Neuronal stem cell (in vitro differentiated cells): ENCODE measurements around the gene MKRN2.
A peak's percentile ranks its signal among the peaks of the same experiment; 100 is the strongest.

Experiments used
- DNase-seq: peaks from one replicate; pipeline ENCODE4 v3.0.0-alpha.2; 2013; ENCODE audit warnings: low spot score
- H2AFZ ChIP-seq: one replicate; pipeline ENCODE4 v1.6.1; 2013; ENCODE audit warnings: mild to moderate bottlenecking, low read length, inconsistent platforms
- H2AK5ac ChIP-seq: 2 replicates; pipeline ENCODE4 v1.6.1; 2013; ENCODE audit warnings: low read depth, mild to moderate bottlenecking, inconsistent platforms, low read length, moderate library complexity, mixed read lengths
- H2BK120ac ChIP-seq: 2 replicates; pipeline ENCODE4 v1.6.1; 2013; ENCODE audit warnings: low read depth, mild to moderate bottlenecking, inconsistent platforms, low read length, moderate library complexity, mixed read lengths
- H2BK12ac ChIP-seq: one replicate; pipeline ENCODE4 v1.6.1; 2013; ENCODE audit warnings: low read length, inconsistent platforms
- H2BK15ac ChIP-seq: 2 replicates; pipeline ENCODE4 v1.6.1; 2013; ENCODE audit warnings: mild to moderate bottlenecking, low read length, inconsistent platforms, mixed read lengths
- H2BK5ac ChIP-seq: one replicate; pipeline ENCODE4 v1.6.1; 2013; ENCODE audit warnings: inconsistent platforms, mild to moderate bottlenecking, low read length, moderate library complexity
- H3K14ac ChIP-seq: one replicate; pipeline ENCODE4 v1.6.1; 2013; ENCODE audit warnings: low read length, inconsistent platforms
- H3K18ac ChIP-seq: 2 replicates; pipeline ENCODE4 v1.6.1; 2013; ENCODE audit warnings: low read length, inconsistent platforms
- H3K23ac ChIP-seq: 2 replicates; pipeline ENCODE4 v1.6.1; 2013; ENCODE audit warnings: low read depth, mild to moderate bottlenecking, mixed read lengths, low read length, inconsistent platforms; ENCODE audit not compliant: poor library complexity
- H3K27ac ChIP-seq: replicated peaks from 3 replicates; pipeline ENCODE4 v1.5.1; 2013; ENCODE audit warnings: low read length, inconsistent platforms
- H3K27me3 ChIP-seq, 3 experiments: 2 replicates each; pipeline ENCODE4 v1.6.1; 2013; ENCODE audit warnings: low read length in 3 of 3, mild to moderate bottlenecking in 2 of 3, inconsistent platforms in 1 of 3, low read depth in 1 of 3, mixed read lengths in 1 of 3, moderate library complexity in 1 of 3; ENCODE audit not compliant: control insufficient read depth in 3 of 3, insufficient read depth in 3 of 3
- H3K36me3 ChIP-seq, 2 donors: replicated peaks in 1 of 2; 2 replicates each; pipeline ENCODE4 v1.6.1; 2013; ENCODE audit warnings: low read length in 2 of 2; ENCODE audit not compliant: control insufficient read depth in 2 of 2, insufficient read depth in 2 of 2
- H3K4ac ChIP-seq: 2 replicates; pipeline ENCODE4 v1.6.1; 2013; ENCODE audit warnings: inconsistent platforms, mild to moderate bottlenecking, low read length, moderate library complexity
- H3K4me1 ChIP-seq, 2 donors: 1 replicate in 1 of 2; 2 replicates in 1 of 2; pipeline ENCODE4 v1.6.1; 2013; ENCODE audit warnings: low read length in 2 of 2, low read depth in 1 of 2; ENCODE audit not compliant: control insufficient read depth in 2 of 2, insufficient read depth in 1 of 2
- H3K4me2 ChIP-seq: one replicate; pipeline ENCODE4 v1.6.1; 2013; ENCODE audit warnings: mild to moderate bottlenecking, low read length, inconsistent platforms; ENCODE audit not compliant: insufficient read depth, poor library complexity, severe bottlenecking
- H3K4me3 ChIP-seq, 2 donors: 2 replicates each; pipeline ENCODE4 v1.5.1; 2013; ENCODE audit warnings: low read length in 2 of 2, mild to moderate bottlenecking in 2 of 2, inconsistent platforms in 1 of 2, moderate library complexity in 1 of 2
- H3K79me1 ChIP-seq: one replicate; pipeline ENCODE4 v1.6.1; 2013; ENCODE audit warnings: low read depth, mild to moderate bottlenecking, inconsistent platforms, low read length, moderate library complexity
- H3K9ac ChIP-seq: one replicate; pipeline ENCODE4 v1.6.1; 2013; ENCODE audit warnings: mild to moderate bottlenecking, low read depth, low read length, inconsistent platforms; ENCODE audit not compliant: poor library complexity
- H3K9me3 ChIP-seq, 2 donors: replicated peaks in 1 of 2; 2 replicates each; pipeline versions ENCODE3 to v1.6.1; 2013; ENCODE audit warnings: low read length in 2 of 2, mild to moderate bottlenecking in 2 of 2, inconsistent platforms in 1 of 2, low read depth in 1 of 2, mixed read lengths in 1 of 2, moderate library complexity in 1 of 2; ENCODE audit not compliant: control insufficient read depth in 2 of 2, insufficient read depth in 1 of 2
- H4K8ac ChIP-seq: one replicate; pipeline ENCODE4 v1.6.1; 2013; ENCODE audit warnings: low read depth, mild to moderate bottlenecking, inconsistent platforms, low read length, moderate library complexity
- H4K91ac ChIP-seq: one replicate; pipeline ENCODE4 v1.6.1; 2013; ENCODE audit warnings: low read length, low read depth, mild to moderate bottlenecking, inconsistent platforms; ENCODE audit not compliant: poor library complexity
- WGBS, 2 donors: extraction: QIAGEN DNeasy Blood & Tissue Kit; methylation state at CpG; one replicate each; pipeline ENCODE4 v1.1.7; 2013; ENCODE audit warnings: missing lambda C conversion rate in 2 of 2, mixed read lengths in 1 of 2; ENCODE audit not compliant: insufficient read length in 2 of 2, insufficient replicate concordance in 1 of 2; ENCODE audit errors: extremely low coverage in 2 of 2; 5-methylcytosine and 5-hydroxymethylcytosine counted together

Gene MKRN2

GRCh38 chr3:12566976-12567375, 10.1 kb downstream of the MKRN2 start:
- Histone ChIP-seq H4K8ac (no peak overlapping the region), H2AFZ (no peak overlapping the region), H3K27me3 (no peaks in the 10 kb centered on the region), H3K14ac (no peak overlapping the region), H2BK5ac (no peak overlapping the region), H3K4me1 (peaks cover 5 to 12% of the 10 kb centered on the region in 2 donors), H3K23ac (no peak overlapping the region), H3K4me2 (no peak overlapping the region), H2BK120ac (no peak overlapping the region), H2BK12ac (no peak overlapping the region), H3K79me1 (peaks cover 3% of the 10 kb centered on the region), H3K9me3 (peaks cover 0 to 13% of the 10 kb centered on the region in 2 donors), H2AK5ac (no peak overlapping the region), H3K4ac (no peak overlapping the region), H3K18ac (no peak overlapping the region), H3K36me3 (peaks cover 11 to 34% of the 10 kb centered on the region in 2 donors), H3K27ac (no peak overlapping the region), H4K91ac (no peak overlapping the region), H3K9ac (no peak overlapping the region), H3K4me3 (no peak overlapping the region), H2BK15ac (no peak overlapping the region)
- no peak for DNase-seq

GRCh38 chr3:12568747-12569146, 11.9 kb downstream of the MKRN2 start:
- H2BK5ac ChIP-seq, result no peak overlapping the region
- peaks cover 0 to 13% of the 10 kb centered on the region in 2 donors for H3K9me3 ChIP-seq
- H3K79me1 ChIP-seq, result peaks cover 1% of the 10 kb centered on the region
- no peak overlapping the region for H3K27ac ChIP-seq
- no peak overlapping the region for H2AFZ ChIP-seq
- no peak overlapping the region for H3K18ac ChIP-seq
- H3K4ac ChIP-seq, result no peak overlapping the region
- H3K9ac ChIP-seq, result no peak overlapping the region
- no peaks in the 10 kb centered on the region for H3K27me3 ChIP-seq
- H3K36me3 ChIP-seq, result peaks cover 21 to 52% of the 10 kb centered on the region in 2 donors
- H2BK12ac ChIP-seq, result no peak overlapping the region
- no peak overlapping the region for H4K8ac ChIP-seq
- H2BK120ac ChIP-seq, result no peak overlapping the region
- no peak overlapping the region for H2AK5ac ChIP-seq
- no peak overlapping the region for H2BK15ac ChIP-seq
- H3K14ac ChIP-seq, result no peak overlapping the region
- no peak overlapping the region for H3K23ac ChIP-seq
- WGBS, 2 donors, result no CpG with 5 or more reads among the region's 3 CpGs
- H3K4me1 ChIP-seq, result no peaks in the 10 kb centered on the region
- H3K4me3 ChIP-seq, result no peak overlapping the region
- H4K91ac ChIP-seq, result no peak overlapping the region
- DNase-seq, result no peak
- H3K4me2 ChIP-seq, result no peak overlapping the region

GRCh38 chr3:12569836-12570235, 12.9 kb downstream of the MKRN2 start:
- H3K27ac ChIP-seq, result no peak overlapping the region
- no peak overlapping the region for H3K4me2 ChIP-seq
- H2BK15ac ChIP-seq, result no peak overlapping the region
- H3K9me3 ChIP-seq, result peaks cover 0 to 13% of the 10 kb centered on the region in 2 donors
- no peak overlapping the region for H2BK120ac ChIP-seq
- DNase-seq, result no peak
- H3K4me1 ChIP-seq, result no peaks in the 10 kb centered on the region
- no CpG with 5 or more reads among the region's 6 CpGs for WGBS, 2 donors
- H2AFZ ChIP-seq, result no peak overlapping the region
- H3K27me3 ChIP-seq, result no peaks in the 10 kb centered on the region
- peaks cover 31 to 62% of the 10 kb centered on the region in 2 donors for H3K36me3 ChIP-seq
- no peak overlapping the region for H2BK5ac ChIP-seq
- H3K4me3 ChIP-seq, result no peak overlapping the region
- no peak overlapping the region for H2BK12ac ChIP-seq
- H3K14ac ChIP-seq, result no peak overlapping the region
- no peak overlapping the region for H2AK5ac ChIP-seq
- no peaks in the 10 kb centered on the region for H3K79me1 ChIP-seq
- H4K8ac ChIP-seq, result no peak overlapping the region
- H4K91ac ChIP-seq, result no peak overlapping the region
- H3K4ac ChIP-seq, result no peak overlapping the region
- H3K9ac ChIP-seq, result no peak overlapping the region
- no peak overlapping the region for H3K18ac ChIP-seq
- H3K23ac ChIP-seq, result no peak overlapping the region

- no peak overlapping the region for H2BK12ac ChIP-seq
- no peak overlapping the region for H3K18ac ChIP-seq
- H3K4ac ChIP-seq, result no peak overlapping the region
- no peak overlapping the region for H3K23ac ChIP-seq
- peaks cover 41 to 84% of the 10 kb centered on the region in 2 donors for H3K36me3 ChIP-seq
- no peak overlapping the region for H3K4me2 ChIP-seq
- H2AFZ ChIP-seq, result no peak overlapping the region
- peak overlapping the region; percentile 14 for H3K14ac ChIP-seq
- H2BK5ac ChIP-seq, result no peak overlapping the region
- no peak overlapping the region for H3K9ac ChIP-seq
- peak overlapping the region in 1 of 2 donors; percentile 10 for H3K4me3 ChIP-seq
- H3K9me3 ChIP-seq, result peaks cover 0 to 1% of the 10 kb centered on the region in 2 donors
- no peak overlapping the region for H4K91ac ChIP-seq
- WGBS, 2 donors, result no CpG with 5 or more reads among the region's 11 CpGs
- no peaks in the 10 kb centered on the region for H3K79me1 ChIP-seq
- no peak overlapping the region for H3K27ac ChIP-seq
- no peak overlapping the region for H2AK5ac ChIP-seq
- H3K27me3 ChIP-seq, result no peaks in the 10 kb centered on the region
- H2BK15ac ChIP-seq, result no peak overlapping the region
- no peaks in the 10 kb centered on the region for H3K4me1 ChIP-seq
- H4K8ac ChIP-seq, result no peak overlapping the region
- H2BK120ac ChIP-seq, result no peak overlapping the region
- DNase-seq, result no peak
Observed at GRCh38 chr3:12571986-12572385, 15.1 kb downstream of the MKRN2 start.
